Endothelial cell of umbilical vein (primary cell): Measurements from ENCODE around the gene KCNH8. TPM values are rescaled to one million over a fixed set of nuclear protein-coding genes. Genes with fewer than 3 reads are reported as not detected.

Experiments used
- BruUV-seq: library from RNA; stranded (reverse); fragments of 400-500 nt; replicated peaks from 2 replicates; lab custom pipeline; 2021; lab: Mats Ljungman, UMichigan
- CTCF ChIA-PET: fragments of 300-600, 350-600 bp; sonication (Branson Sonifier 250); formaldehyde crosslinking; loops from one replicate; lab custom pipeline; 2021; ENCODE audit warnings: antibody characterized with exemption, inconsistent platforms; lab: Charles Lee
- POLR2A ChIA-PET: fragments of 300-600, 350-600 bp; sonication (Branson Sonifier 250); formaldehyde crosslinking; loops from one replicate; lab custom pipeline; 2021; ENCODE audit warnings: antibody characterized with exemption, inconsistent platforms; lab: Charles Lee
- DNase-seq: peaks from one replicate; pipeline ENCODE4 v3.0.0-alpha.2; 2011; ENCODE audit warnings: low read depth, low spot score
- FAIRE-seq: peaks from 2 replicates; lab custom pipeline; 2011; peaks lifted over from hg19 to GRCh38; lab: Jason Lieb, UNC
- H2AFZ ChIP-seq: 2 replicates; pipeline ENCODE4 v1.6.0; 2012; ENCODE audit warnings: low read depth, low read length, control low read depth, inconsistent platforms
- H3K27ac ChIP-seq: 2 replicates; pipeline ENCODE4 v1.5.1; 2011; ENCODE audit warnings: low read depth, mild to moderate bottlenecking, control low read depth, low read length, moderate library complexity; ENCODE audit not compliant: insufficient read depth
- H3K27me3 ChIP-seq, 2 experiments: 2 replicates each; pipeline versions ENCODE4 v1.6.0 to v1.6.1; 2011; ENCODE audit warnings: low read length in 2 of 2, mixed read lengths in 1 of 2; ENCODE audit not compliant: control insufficient read depth in 2 of 2, insufficient read depth in 2 of 2
- H3K36me3 ChIP-seq, 2 experiments: 2 replicates in 1 of 2; 3 replicates in 1 of 2; pipeline ENCODE4 v1.5.1; 2011; ENCODE audit warnings: low read length in 2 of 2, mild to moderate bottlenecking in 1 of 2, moderate library complexity in 1 of 2; ENCODE audit not compliant: control insufficient read depth in 2 of 2, insufficient read depth in 2 of 2; ENCODE audit errors: extremely low read depth in 1 of 2
- H3K4me1 ChIP-seq: 3 replicates; pipeline ENCODE4 v1.5.1; 2011; ENCODE audit warnings: mild to moderate bottlenecking, low read length; ENCODE audit not compliant: control insufficient read depth, insufficient read depth; ENCODE audit errors: extremely low read depth
- H3K4me2 ChIP-seq: 2 replicates; pipeline ENCODE4 v1.6.1; 2011; ENCODE audit warnings: low read length, control low read depth, mixed read lengths; ENCODE audit not compliant: insufficient read depth
- H3K4me3 ChIP-seq, 3 experiments: fragments of 200-600 bp in 1 of 3; sonication (generic), shearing (Covaris generic) in 1 of 3; replicated peaks in 1 of 3; 2 replicates each; pipeline ENCODE4 v1.5.1; 2011 to 2016; ENCODE audit warnings: control low read depth in 3 of 3, low read length in 3 of 3, mild to moderate bottlenecking in 2 of 3, inconsistent platforms in 1 of 3, low read depth in 1 of 3, moderate library complexity in 1 of 3; ENCODE audit not compliant: insufficient read depth in 1 of 3
- H3K79me2 ChIP-seq: 2 replicates; pipeline ENCODE4 v1.6.0; 2012; ENCODE audit warnings: low read length, inconsistent platforms; ENCODE audit not compliant: control insufficient read depth, insufficient read depth
- H3K9ac ChIP-seq: replicated peaks from 2 replicates; pipeline ENCODE3; 2011; ENCODE audit warnings: low read length, control low read depth; ENCODE audit not compliant: insufficient read depth; ENCODE audit errors: extremely low read depth
- H3K9me1 ChIP-seq: replicated peaks from 3 replicates; pipeline ENCODE4 v1.6.0; 2011; ENCODE audit warnings: mild to moderate bottlenecking, low read length; ENCODE audit not compliant: control insufficient read depth, insufficient read depth; ENCODE audit errors: extremely low read depth
- H3K9me3 ChIP-seq: replicated peaks from 2 replicates; pipeline ENCODE4 v1.5.1; 2012; ENCODE audit warnings: low read length, inconsistent platforms; ENCODE audit not compliant: control insufficient read depth, insufficient read depth
- H4K20me1 ChIP-seq: replicated peaks from 2 replicates; pipeline ENCODE3; 2011; ENCODE audit warnings: mild to moderate bottlenecking, low read length; ENCODE audit not compliant: control insufficient read depth, insufficient read depth; ENCODE audit errors: extremely low read depth
- EZH2 ChIP-seq: IDR thresholded peaks from 2 replicates; pipeline ENCODE4 v1.6.1; 2012; ENCODE audit warnings: borderline replicate concordance, low read depth, mild to moderate bottlenecking, moderate library complexity, low read length, inconsistent platforms; ENCODE audit not compliant: severe bottlenecking
- FOS ChIP-seq: IDR thresholded peaks from 2 replicates; pipeline ENCODE4 v1.6.1; 2011; ENCODE audit warnings: mild to moderate bottlenecking, low read length, moderate library complexity, borderline replicate concordance; ENCODE audit not compliant: insufficient read depth
- GATA2 ChIP-seq: IDR thresholded peaks from 2 replicates; pipeline ENCODE4 v1.7.0; 2011; ENCODE audit warnings: low read depth, mild to moderate bottlenecking, moderate library complexity, mixed read lengths, low read length; ENCODE audit not compliant: insufficient read length, insufficient read depth
- JUN ChIP-seq: IDR thresholded peaks from 2 replicates; pipeline ENCODE4 v1.6.1; 2011; ENCODE audit warnings: borderline replicate concordance, low read depth; ENCODE audit not compliant: insufficient read length, insufficient read depth
- MYC ChIP-seq: IDR thresholded peaks from one replicate; pipeline ENCODE4 v1.6.1; 2011; ENCODE audit warnings: mild to moderate bottlenecking, low read depth, low read length
- POLR2A ChIP-seq: IDR thresholded peaks from 2 replicates; pipeline ENCODE4 v1.6.1; 2012; ENCODE audit warnings: low read depth, mild to moderate bottlenecking, control low read depth, low read length
- POLR2AphosphoS5 ChIP-seq: IDR thresholded peaks from 2 replicates; pipeline ENCODE4 v1.6.1; 2012; ENCODE audit warnings: low read depth, mild to moderate bottlenecking, control low read depth, low read length, moderate library complexity; ENCODE audit not compliant: insufficient read depth
- dilution Hi-C: fragments of 300-500 bp; cut with MboI; formaldehyde crosslinking; loops from one replicate; pipeline ENCODE4 v1.15.0; 2019; ENCODE audit warnings: low sequenced_read_pairs; ENCODE audit not compliant: extremely low pct_ligation_motif_present
- intact Hi-C: fragments of 100-400 bp; cut with micrococcal nuclease; formaldehyde crosslinking; loops from one replicate; pipeline ENCODE4 v1.10.0; 2022
- polyA plus RNA-seq, 4 experiments: library from polyadenylated mRNA; depleted of rRNA in 3 of 4; stranded (reverse) in 3 of 4; unstranded in 1 of 4; fragments of >200 nt; gene quantifications; 2 replicates each; pipeline versions ENCODE4 v1.2.1 to v1.2.3, GENCODE V29; 2011 to 2012; ENCODE audit warnings: missing spikeins in 1 of 4
- total RNA-seq: library from RNA; stranded (reverse); gene quantifications from 2 replicates; pipeline ENCODE4 v1.2.3, GENCODE V29; 2021
- TF ChIP-seq, protein P1 (sequence below), 2 donors: IDR thresholded peaks; 1 replicate in 1 of 2; 2 replicates in 1 of 2; pipeline ENCODE4 v1.5.1; 2011; ENCODE audit warnings: low read length in 2 of 2, mild to moderate bottlenecking in 2 of 2, moderate library complexity in 2 of 2, control low read depth in 1 of 2, inconsistent platforms in 1 of 2, low read depth in 1 of 2; ENCODE audit not compliant: insufficient read depth in 1 of 2; ENCODE audit errors: extremely low read depth in 1 of 2
- TF ChIP-seq, protein P2 (sequence below): IDR thresholded peaks from 2 replicates; pipeline ENCODE4 v1.6.1; 2011; ENCODE audit not compliant: insufficient read depth, insufficient read length

Gene KCNH8
- total and polyA plus RNA-seq, 2 donors (not counting 3 experiments of a cell fraction or from before 2014, with no cell fraction given) = not detected

DNA sequence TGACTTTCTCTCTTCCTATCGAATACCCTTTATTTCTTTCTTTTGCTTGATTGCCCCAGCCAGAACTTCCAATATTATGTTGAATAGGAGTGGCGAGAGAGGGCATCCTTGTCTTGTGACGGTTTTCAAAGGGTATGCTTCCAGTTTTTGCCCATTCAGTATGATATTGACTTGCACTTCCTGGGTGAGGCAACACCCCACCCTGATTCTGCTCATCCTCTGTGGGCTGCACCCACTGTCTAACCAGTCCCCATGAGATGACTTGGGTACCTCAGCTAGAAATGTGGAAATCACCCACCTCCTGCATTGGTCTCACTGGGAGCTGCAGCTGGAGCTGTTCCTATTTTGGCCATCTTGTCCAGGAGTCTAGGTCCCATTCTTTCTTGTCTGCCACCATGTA, 44.8 kb upstream of the KCNH8 start:
- TF ChIP-seq JUN (no peak), FOS (no peak), GATA2 (no peak), EZH2 (no peak), POLR2AphosphoS5 (no peak), POLR2A (no peak), MYC (no peak)
- TF ChIP-seq, protein P1, sequence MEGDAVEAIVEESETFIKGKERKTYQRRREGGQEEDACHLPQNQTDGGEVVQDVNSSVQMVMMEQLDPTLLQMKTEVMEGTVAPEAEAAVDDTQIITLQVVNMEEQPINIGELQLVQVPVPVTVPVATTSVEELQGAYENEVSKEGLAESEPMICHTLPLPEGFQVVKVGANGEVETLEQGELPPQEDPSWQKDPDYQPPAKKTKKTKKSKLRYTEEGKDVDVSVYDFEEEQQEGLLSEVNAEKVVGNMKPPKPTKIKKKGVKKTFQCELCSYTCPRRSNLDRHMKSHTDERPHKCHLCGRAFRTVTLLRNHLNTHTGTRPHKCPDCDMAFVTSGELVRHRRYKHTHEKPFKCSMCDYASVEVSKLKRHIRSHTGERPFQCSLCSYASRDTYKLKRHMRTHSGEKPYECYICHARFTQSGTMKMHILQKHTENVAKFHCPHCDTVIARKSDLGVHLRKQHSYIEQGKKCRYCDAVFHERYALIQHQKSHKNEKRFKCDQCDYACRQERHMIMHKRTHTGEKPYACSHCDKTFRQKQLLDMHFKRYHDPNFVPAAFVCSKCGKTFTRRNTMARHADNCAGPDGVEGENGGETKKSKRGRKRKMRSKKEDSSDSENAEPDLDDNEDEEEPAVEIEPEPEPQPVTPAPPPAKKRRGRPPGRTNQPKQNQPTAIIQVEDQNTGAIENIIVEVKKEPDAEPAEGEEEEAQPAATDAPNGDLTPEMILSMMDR (IDR thresholded peaks at IDR 0.05; ENCODE audit: extremely low read depth in 1 of 2, insufficient read depth in 1 of 2, low read depth in 1 of 2, low read length in 2 of 2) = no peak
- TF ChIP-seq, protein P2, sequence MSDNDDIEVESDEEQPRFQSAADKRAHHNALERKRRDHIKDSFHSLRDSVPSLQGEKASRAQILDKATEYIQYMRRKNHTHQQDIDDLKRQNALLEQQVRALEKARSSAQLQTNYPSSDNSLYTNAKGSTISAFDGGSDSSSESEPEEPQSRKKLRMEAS = no peak
- no peak for FAIRE-seq

More for the DNA sequence above, 44.8 kb upstream of the KCNH8 start:
- Histone ChIP-seq H2AFZ (no peak overlapping the region), H3K36me3 (no peaks in the 10 kb centered on the region), H3K9me3 (no peaks in the 10 kb centered on the region), H3K27ac (no peak overlapping the region), H4K20me1 (no peaks in the 10 kb centered on the region), H3K27me3 (no peaks in the 10 kb centered on the region), H3K9me1 (no peaks in the 10 kb centered on the region), H3K79me2 (no peaks in the 10 kb centered on the region), H3K4me3 (no peak overlapping the region), H3K4me2 (no peak overlapping the region), H3K9ac (no peak overlapping the region), H3K4me1 (no peaks in the 10 kb centered on the region)
- intact Hi-C loops (no loop called here), dilution Hi-C loops (no loop called here)
- POLR2A ChIA-PET = no interaction called here
- CTCF ChIA-PET = no interaction called here
- no TSS peak for BruUV-seq
- DNase-seq = no peak
